GM21737 (cell line): ENCODE measurements around the gene TUBA4B.
A peak's percentile ranks its signal among the peaks of the same experiment; 100 is the strongest.

Experiments used
- ATAC-seq: cut with Tn5 transposase; IDR thresholded peaks from one replicate; pipeline ENCODE4 v1.9.1; 2021; ENCODE audit warnings: mild to moderate bottlenecking, moderate library complexity; ENCODE audit not compliant: unreplicated experiment

Gene TUBA4B

GRCh38 chr2:219218732-219219701 lies 34.0 kb upstream of the TUBA4B start, which contains the start of gene ABCB6:
ABCB6 (minus strand) TSS chr2:219218958; CDS start chr2:219218673, 285 bp downstream.
- peak; percentile 61 for ATAC-seq

DNA sequence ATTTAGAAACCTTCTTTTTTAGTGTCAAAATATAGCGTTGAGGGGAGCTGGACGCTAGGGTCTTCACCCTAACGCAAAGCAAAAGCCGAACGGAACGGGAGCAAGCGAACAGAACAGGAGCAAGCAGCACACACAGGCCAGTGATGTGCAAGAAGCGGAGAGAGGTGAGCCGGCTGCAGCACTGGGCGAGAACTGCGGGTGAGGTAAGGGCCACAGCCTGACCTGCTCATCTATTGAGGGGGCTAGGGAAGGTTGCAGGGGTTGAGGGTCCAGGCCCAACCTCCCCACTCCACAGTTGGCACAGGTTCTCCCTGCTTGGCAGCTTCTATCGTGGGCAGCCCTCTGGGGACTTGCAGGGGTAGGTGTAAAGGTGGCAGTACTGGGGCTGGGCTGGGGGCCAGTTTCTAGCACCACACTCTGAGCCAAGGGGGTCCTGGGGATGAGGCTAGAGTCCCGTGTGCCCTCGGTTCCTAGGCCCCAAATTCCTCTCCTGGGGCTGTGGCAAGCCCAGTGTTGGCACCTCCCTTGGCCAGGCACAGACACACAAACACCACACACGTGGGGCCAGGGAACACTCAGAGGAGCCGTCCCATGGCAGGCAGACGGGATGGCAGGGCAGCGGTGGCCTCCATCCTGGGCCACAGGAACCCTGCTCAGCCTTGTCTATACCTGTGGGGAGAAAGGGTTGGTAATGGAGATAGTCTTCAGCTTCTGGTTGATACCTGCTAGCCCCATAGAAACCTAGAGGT lies 33.1 kb upstream of the TUBA4B start:
- ATAC-seq: no peak

DNA sequence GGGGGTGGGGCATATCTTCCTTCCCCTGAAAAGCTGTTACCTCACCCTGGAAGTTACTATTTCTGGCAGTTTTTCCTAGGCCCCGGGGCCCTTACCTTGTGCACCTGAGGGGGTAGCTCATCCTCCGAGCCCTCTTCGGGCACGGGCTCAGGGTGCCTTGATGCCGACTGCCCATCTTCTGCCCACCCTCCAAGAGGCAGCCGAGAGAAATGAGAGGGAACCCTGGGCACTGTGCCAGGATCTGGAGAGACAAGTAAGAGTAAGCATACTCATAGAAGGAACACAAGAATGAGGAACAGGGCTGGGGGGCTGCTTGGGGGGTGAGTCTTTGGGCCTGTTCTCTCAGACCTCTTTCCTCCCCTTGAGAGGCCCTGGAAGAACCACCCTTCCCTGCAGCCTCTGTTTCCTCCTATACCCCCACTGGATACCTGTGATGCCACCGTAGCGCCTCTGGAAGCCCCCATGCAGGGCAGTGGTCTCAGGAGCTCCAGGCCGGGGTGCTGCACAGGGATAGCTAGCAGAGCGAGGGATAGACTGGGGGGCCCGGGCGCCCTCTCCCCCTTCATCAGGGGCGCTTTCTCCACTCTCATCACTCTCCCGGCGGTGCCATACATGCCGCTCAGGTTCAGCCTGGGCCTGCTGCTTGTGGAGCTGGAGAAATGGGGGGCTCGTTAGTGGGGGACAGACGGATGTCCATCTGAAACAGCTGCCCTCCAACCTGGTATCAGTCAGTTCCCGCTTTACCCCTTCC lies 32.2 kb upstream of the TUBA4B start:
- no peak for ATAC-seq

- ATAC-seq: no peak
Measured at GRCh38 chr2:219221957-219222518, 31.0 kb upstream of the TUBA4B start.

DNA sequence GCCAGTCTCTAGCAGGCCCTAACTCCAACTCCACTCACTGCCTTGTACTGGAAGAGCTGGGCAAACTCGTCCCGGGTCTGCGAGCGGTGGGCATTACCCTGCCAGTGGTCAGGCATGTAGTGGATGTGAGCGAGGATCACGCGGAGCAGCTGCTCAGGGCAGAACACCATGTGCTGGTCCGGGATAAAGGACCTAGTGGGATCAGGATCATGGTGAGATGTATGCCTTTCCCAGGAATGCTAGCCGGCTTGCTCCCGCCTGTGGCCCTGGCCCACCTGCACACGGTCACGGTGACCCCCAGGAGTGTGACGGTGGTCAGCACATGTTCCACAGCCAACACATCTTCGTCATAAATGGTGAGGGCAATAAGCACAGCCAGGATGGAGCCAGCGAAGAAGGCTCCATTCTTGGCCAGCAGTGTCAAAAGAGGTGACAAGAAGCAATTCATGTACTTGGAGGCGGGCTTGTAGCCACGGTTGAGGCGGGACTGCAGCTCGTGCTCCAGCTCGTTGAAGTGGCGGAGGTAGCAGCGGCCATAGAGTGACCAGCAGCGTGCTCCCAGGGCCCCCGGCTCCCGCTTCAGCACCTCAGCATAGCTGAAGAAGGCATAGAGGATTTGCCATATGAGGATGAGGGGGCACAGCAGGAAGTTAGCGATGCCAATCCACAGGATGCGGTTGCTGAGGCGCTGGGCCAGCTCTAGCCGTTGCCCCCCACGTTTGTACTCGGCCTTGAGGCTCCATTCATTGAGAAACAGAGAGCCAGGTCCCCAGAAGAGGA lies 29.0 kb upstream of the TUBA4B start:
- ATAC-seq: no peak

- ATAC-seq: no peak
Measured at GRCh38 chr2:219225350-219225749, 27.7 kb upstream of the TUBA4B start.

DNA sequence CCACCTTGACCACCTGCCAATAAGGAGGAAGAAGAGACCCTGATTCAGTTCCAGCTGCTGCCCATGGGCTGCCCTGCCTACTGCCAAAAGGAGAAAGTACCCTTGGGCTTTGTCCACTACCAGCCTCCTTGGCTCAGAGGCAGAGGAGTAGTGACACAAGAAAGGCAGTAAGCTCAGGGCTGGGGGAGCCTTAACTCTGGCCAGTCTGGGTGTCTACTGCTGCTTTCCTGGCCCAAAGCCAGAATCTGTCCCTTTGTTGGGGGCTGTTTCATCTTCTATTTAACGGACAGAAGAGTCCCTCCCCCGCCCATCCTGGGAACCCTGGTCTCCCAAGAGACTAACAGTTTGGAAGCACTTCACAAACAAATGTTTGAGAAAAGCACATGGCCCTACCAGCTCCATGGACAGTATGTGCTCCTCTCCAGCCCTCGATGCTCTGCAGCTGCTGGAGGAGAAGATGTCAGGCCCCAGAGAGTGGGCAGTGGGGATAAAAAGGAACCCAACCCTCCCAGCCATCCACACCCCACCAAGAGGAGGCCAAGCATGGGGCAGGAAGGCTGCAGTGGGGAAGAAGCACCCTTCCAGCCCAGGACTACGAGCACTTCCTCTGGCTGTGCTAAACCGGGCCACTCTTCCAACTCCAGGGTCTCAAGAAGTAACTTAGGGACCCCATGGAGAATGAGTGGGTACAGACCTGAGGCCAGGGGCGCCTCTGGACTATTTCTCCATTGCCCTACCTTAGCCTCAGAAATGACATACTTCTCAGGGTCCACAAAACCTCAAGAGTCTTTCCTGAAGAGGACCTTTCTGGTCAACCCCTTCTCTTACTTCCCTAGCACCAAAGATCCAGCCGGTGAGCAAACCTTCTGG lies 24.8 kb upstream of the TUBA4B start:
- ATAC-seq: no peak

- ATAC-seq: no peak
Measured at GRCh38 chr2:219228911-219229304, 24.1 kb upstream of the TUBA4B start.

DNA sequence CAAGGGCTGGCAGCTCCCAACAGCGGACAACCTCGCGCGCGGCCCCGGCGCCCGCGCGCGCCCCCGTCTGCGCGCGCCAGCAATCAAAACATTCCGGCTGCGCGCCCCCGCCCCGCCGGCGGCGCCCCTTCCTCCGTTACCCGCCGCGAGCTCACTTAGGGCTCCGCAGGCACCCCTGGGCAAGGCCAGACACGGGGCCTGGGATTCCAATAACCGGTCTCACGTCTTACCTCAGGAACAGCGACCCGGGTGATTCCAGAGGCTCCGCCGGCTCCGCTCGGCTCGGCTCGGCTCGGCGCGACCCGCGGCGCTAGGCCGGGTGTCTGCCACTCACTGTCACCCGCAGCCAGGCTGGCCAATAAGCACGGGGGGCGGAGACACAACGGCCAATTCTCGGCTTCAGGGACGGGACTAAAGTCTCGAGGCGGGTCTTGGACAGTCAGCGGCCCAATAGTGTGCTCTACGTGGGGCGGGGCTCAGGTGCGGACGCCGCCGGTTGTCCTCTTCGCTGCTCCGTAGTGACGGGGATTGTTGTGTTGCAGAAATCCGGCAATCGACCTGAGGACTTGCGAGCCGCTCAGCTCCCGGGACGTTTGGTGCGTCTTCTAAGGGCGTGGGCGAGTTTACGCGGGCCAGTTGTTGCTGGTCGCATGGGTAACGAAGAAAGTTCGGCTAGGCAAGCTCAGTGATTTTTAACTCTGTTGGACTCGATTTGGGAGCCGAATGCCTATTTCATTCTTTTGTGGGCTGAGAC lies 23.6 kb upstream of the TUBA4B start, which contains the start of the genes ANKZF1 and ATG9A:
TSS of gene ANKZF1 (plus strand) at position 502 of the 754 bp plus-strand sequence. CDS start 452 bp downstream, outside the sequence.
TSS of gene ATG9A (minus strand) at position 332 of the 754 bp plus-strand sequence. CDS start 1,612 bp downstream, outside the sequence.
- ATAC-seq: peak; percentile 97

GRCh38 chr2:219230059-219230540 lies 22.9 kb upstream of the TUBA4B start:
- no peak for ATAC-seq

DNA sequence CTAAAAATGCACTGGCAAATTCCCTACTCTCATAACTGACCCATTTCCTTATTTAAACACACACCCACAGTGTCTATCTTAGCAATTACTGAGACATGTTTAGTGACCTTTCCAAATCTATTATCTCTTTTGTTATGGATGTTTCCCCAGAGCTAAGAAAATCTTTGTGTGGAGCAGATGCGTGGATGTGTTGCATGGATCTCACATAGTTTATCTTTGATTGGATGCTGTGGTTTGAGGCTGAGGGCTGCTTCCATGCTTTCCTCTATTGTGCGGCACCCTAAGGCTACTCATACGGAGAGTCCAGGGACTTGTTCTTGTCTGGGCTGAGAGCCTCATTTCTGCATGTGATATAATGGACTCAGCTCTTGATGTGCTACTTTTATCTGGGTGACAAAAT lies 18.7 kb upstream of the TUBA4B start:
- no peak for ATAC-seq

DNA sequence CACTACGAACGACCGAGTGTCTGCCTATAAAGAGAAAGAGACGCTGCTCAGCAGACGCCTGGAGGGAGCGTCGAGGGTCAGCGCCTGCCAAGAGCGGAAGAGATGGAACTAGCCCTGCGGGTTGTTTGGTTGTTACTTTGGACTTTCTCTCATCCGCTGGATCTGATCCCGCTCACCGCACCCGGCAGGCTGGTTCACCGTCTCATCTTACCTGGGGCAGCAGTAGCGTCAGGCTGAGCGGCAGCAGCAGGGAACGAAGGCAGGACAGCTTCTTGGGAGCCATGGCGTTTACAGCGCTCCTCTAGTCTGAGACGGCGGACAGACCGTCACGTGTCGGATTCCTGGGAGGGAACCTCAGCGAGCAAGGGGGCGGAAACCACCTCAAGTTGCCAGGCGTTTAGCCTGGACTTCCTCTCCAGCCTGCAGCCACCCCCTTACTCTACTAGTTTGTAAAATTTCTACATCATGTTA lies 9.7 kb upstream of the TUBA4B start:
- no peak for ATAC-seq

- ATAC-seq: no peak
Measured at GRCh38 chr2:219244789-219245147, 8.3 kb upstream of the TUBA4B start.

DNA sequence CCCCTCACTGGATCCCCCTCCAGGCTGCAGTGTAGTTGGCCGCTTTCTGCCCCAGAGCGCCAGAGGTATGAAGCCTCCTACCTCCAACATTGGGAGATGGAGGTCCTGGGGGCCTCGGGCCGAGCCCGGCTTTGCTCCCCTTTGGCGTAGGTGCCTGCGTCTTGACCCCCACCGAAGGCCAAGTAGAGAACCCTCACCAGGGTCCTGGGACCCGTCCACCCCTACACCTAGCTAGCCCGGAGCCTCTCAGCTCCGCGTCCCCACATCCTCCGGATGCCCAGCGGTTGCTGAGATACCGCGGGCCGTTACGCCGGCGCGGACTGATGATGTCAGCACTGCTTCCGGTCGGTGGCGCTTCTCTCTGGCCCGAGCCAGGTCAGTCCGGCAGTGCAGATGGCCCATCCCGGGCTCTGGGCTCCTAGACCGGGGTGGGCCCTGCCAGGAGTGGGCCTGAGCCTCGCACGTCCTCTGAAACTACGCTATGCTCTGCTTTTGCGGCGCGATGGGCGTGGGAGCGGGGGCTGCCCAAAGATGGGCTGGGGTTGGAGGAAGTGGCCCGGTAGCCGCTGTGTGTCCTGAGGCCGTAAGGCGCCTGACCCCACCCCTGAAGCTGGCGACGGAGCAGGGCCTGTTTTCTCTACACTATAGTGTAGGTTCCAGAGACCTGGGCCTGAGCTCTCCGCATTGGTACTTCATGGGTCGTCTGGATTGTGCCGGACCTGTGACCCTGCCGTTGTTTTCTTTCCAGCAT lies 7.7 kb upstream of the TUBA4B start, which contains the start of the genes GLB1L and STK16:
TSS of gene GLB1L (minus strand) at position 297 of the 751 bp plus-strand sequence. CDS start 1,871 bp downstream, outside the sequence.
TSS of gene STK16 (plus strand) at position 332 of the 751 bp plus-strand sequence. CDS start 521 bp downstream, outside the sequence.
- ATAC-seq: peak; percentile 61

DNA sequence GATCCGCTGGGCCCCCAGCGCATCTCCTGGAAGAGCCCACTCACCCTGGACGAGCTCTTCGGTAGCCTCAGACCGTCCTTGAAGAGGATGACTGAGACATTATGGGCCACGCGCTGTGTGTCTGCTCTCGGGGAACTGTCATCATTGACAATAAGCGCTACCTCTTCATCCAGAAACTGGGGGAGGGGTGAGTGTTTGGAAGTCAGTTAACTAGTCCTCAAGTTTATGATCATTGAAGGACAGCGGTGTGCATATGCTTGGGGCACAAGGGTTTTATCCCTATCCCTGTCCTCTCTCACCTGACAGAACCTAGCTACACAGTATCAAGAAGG lies 7.2 kb upstream of the TUBA4B start:
- ATAC-seq: no peak

DNA sequence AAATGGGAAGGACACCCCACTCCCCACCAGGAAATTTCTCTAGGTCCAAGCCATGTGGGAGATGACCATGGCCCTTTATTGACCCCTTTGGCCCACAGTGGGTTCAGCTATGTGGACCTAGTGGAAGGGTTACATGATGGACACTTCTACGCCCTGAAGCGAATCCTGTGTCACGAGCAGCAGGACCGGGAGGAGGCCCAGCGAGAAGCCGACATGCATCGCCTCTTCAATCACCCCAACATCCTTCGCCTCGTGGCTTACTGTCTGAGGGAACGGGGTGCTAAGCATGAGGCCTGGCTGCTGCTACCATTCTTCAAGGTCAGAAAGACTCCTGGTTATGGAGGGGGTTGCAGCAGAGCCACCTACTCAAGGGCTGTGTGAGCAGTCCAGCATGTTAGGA lies 6.5 kb upstream of the TUBA4B start:
- no peak for ATAC-seq
